IPS DF 19.7 (cell line): Measurements from ENCODE around the gene NKAIN4.

ENCODE experiments used
- DNase-seq: peaks from one replicate; pipeline ENCODE4 v3.0.0-alpha.2; 2013; ENCODE audit warnings: low read depth, low spot score

Gene NKAIN4

DNA sequence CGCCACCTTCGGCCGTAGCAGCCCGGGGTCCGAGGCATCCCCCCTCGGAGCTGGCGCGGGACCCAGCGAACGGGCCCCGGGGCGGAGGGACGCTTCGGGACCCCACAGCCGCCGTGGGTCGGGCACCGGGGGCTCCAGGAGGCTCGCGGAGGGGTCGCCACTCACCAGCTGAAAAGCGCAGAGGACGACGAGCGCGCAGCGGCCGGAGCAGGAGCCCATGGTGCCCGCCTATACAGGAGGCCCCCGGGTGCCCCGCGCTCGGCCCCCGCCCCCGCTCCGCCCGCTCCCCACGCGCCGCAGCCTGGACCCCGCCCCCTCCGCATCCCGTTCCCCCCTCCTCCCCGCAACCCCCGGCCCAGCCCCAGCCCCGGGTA, at the start of gene NKAIN4:
Gene NKAIN4, minus strand, starts transcription at position 232 of the 374 bp plus-strand sequence. Its CDS starts 13 bp downstream, at position 219.
- no peak for DNase-seq

GRCh38 chr20:63303095-63303666, 48.9 kb upstream of the NKAIN4 start:
- DNase-seq, result no peak

DNA sequence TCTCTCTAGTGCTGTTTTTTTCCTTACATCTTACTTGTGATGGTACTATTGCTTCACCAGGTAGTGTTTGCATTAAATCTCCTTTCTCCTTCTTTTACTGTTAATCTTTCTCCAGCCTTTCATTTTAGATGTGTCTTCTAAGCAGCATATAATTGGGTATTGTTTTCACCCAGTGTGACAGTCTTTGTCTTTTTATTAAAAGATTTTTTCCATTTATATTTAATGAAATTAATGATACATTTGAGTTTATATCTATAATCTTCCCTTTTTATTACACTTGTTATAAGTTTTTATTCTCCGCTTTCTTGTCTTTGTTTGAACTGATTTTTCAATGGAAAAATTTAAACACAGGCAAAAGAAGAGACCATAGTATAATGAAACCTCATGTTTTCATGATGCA, 47.4 kb upstream of the NKAIN4 start:
- no peak for DNase-seq

GRCh38 chr20:63298731-63299312, 44.6 kb upstream of the NKAIN4 start:
- no peak for DNase-seq

DNA sequence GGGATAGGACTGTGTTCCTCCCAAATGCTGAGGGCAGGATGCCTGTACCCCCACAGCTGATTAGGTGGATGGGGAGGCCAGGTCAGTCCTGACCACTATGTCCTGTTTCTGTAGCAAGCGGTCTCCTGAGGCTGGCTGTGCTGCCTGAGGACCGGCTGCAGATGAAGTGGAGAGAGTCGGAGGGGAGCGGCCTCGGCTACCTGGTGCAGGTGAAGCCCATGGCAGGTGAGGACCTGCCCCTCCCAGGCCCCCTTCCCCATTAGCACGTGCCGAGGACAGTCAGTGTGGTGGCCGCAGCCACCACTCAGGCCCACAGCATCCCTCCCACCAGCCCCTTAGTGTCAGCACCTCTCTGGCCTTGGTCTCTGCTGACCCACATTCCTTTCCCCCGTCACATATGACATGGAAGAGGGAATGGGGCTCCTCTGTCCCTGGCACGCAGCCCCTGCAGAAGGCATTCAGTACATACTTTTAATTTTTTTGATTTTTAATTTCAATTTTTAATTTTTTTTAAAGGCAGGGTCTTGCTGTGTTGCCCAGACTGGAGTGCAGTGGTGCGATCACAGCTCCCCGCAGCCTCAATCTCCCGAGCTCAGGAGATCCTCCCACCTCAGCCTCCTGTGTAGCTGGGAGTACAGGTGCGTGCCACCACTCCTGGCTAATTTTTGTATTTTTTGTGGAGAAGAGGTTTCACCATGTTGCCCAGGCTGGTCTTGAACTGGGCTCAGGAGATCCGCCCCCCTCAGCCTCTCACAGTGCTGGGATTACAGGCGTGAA, 43.7 kb upstream of the NKAIN4 start:
- DNase-seq, result no peak

- DNase-seq, result no peak
Measured at GRCh38 chr20:63297371-63297781, 43.1 kb upstream of the NKAIN4 start.

DNA sequence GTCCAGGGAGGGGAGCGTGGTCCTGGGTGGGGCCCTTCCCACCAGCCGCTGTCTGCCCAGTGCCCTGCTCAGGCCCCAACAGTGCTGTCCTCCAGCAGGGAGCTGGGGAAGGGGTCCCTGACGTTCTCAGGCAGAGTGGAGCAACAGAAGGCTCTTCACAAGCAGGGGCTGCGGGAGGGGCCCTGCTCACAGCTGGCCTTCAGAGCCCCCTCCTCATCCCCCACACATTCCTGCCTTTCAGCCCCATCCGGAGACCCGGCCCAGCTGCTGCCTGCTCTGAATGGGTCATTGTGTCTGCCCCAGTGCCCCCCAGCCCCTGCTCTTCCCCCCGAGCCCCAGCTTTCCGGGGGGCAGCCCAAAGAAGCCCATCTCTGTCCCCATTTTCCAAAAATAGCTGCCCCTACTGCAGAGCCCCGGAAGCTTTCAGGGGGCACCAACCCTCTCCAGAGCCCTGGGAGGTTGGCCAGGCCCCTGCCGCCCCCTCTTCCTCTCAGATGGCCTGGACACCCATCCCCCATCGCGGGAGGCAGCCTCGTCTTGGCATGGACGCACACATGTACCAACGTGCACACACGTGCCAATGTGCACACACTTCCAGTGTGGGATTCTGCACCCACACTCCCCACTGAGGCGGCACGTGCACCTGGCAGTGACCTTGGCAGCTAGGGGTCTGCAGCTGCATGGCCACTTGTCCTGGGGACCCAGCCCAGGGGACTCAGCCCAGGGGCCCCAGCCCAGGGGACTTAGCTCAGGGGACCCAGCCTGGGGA, 42.5 kb upstream of the NKAIN4 start:
- DNase-seq, result no peak

DNA sequence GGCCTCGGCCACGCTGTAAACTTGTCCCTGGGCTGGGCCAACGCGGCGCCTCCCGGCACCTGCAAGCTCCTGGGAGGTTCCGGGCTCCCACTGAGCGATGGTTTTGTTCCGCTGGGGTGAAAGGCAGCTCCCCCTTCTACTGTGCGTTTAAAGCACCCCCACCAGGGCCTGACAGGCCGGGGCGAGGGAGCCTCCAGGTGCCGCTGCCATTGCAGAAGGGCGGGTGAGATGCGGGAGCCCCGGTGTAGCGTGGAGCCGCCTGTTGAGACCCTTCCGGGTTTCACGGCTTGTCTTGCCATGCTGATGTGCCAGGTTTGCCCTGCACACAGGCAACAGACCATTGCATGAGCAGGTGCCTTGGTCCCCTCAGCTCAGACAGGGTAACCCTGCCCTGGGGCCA, 41.6 kb upstream of the NKAIN4 start:
- DNase-seq, result no peak

DNA sequence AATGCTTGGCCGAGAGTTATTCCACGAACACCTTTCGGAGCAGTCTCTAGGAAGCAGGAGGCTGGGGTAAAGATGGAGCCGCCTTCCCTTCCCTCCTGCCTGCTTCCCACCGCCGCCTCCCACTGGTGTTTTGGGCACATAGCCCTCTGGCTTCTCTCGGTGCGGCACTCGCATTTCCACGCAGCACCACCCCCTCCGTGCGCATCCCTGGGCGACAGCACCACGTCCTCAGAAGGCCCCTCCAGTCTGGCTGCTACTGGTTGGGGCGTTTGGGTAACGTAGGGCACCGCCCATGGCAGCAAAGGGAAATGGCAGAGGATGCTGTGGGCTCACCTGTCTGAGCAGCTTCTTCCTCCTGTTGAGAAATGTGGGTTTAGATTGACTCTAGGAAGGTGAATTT, 41.2 kb upstream of the NKAIN4 start:
- DNase-seq, result no peak

- DNase-seq, result no peak
Measured at GRCh38 chr20:63295018-63295417, 40.8 kb upstream of the NKAIN4 start.

DNA sequence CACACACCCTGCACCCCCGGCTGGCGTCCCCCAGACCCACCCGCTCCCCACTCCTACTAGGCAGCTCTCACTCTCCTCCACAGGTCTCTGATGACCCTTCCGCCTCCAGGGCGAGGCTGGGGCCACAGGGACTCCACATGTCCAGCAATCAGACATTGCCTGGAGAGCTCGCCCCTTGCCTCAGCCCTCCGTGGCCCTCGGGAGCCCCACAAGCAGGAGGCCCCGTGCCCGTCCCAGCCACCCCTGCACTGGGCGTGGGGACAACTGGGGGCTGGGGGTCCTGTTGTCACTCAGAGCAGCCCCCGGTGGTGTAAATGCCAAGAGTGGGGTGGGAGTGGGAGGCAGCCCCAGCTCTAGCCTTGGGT, 40.3 kb upstream of the NKAIN4 start:
- no peak for DNase-seq

DNA sequence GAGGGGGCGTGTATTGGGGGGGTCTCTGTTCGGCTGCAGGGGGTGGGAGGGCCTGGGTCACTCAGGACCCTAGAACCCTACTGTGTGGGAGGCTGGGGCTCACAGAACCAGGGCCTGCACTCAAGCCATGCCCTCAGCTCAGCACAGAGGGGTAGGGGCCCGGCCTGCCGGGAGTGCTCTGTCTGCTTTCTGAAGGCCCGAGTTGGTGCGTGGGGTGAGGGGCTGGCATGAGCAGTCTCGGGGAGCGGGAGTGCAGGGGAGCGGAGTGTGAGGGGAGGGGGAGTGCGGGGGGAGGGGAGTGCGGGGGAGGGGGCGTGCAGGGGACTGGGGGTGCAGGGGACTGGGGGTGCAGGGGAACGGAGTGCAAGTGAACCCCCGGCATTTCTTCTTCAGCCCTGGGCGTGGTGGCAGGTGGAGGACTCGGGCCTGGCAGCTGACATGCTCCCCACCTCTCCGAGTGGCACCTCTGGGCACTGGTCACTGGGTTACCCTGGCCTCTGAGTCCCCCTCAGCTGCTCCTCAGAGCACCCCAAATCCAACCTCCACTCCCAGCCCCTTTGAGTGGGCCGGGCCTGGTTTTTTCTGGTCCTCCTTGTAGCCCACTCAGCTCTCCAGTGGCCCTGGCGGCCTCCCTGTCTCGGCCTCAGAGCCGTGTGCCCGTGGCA, 39.7 kb upstream of the NKAIN4 start:
- no peak for DNase-seq

DNA sequence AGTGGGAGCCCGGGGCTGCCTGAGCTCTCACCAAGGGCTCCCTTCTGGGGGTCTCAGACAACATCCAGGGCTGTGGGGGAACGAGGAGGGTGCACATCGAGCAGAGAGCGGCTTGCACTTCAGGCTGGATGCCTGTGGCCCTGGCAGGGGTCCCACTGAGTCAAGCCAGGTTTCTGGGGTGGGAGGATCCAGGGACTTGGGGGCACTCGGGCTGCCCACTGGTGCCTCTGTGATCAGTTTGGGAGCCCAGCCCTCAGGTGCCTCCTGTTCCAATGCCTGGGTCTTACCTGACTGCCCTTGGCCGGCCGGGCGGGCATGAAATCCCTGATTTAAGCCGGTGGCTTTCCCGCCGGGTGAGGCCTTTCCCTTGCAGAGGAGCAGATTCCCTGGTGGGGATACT, 39.2 kb upstream of the NKAIN4 start:
- DNase-seq, result no peak

DNA sequence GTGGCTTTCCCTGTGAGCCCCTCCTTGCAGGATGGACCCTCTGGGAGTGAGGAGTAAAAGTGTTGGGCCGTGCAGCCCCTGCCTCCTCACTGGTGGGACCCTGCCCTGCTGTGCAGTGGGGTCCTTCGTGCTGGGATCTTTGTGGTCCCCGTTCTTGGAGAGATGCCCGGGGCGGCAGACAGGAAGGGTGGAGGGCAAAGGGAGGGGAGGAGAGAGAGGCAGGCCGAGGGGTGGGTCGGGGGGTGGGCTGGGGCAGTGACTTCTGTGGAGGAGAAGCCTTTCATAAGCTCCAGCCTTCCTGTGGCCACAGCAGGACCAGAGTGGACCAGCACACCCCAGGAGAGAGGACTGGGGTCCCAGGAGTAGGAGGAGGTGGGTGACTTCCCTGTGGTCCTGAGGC, 38.6 kb upstream of the NKAIN4 start, which contains the start of gene COL20A1:
Gene COL20A1, plus strand, starts transcription at position 283 of the 400 bp plus-strand sequence. CDS start 1,922 bp downstream, outside the sequence.
- no peak for DNase-seq

GRCh38 chr20:63292292-63292701, 38.0 kb upstream of the NKAIN4 start:
- DNase-seq, result no peak

GRCh38 chr20:63291811-63292210, 37.5 kb upstream of the NKAIN4 start:
- no peak for DNase-seq

GRCh38 chr20:63290677-63291472, 36.6 kb upstream of the NKAIN4 start:
- no peak for DNase-seq

DNA sequence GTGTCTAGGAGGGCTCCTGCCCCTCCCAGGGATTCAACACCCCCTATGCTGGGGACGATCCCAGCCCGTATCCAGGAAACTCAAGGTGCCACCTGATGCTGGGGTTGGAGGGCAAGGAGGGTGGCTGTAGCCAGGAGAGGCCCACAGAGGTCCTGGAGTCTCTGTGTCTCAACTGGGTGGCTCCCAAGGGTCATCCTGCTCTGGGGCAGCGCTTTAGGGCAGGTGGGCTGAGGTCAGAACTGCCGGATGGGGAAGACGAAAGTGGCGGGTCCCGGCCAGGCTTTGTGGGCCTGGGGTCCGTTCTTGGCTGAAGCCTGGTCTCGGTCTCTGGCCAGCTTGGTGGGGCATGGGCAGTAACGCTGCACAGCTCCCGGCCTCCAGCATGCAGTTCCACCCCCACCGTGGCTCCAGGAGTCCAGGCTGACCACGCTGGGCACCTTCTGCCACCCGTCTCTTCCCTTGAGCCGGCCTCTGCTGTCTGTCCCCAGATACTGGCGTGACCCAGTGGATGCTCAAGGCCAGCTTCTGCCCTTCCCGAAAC, 35.9 kb upstream of the NKAIN4 start:
- DNase-seq, result no peak

- no peak for DNase-seq
Measured at GRCh38 chr20:63289311-63290135, 35.3 kb upstream of the NKAIN4 start.
